Brain microvascular endothelial cell (primary cell): ENCODE measurements around the gene ZNF506.
"Not testable (repeated sequence)": the region's sequence is repeated elsewhere in the genome, so short reads cannot be mapped to it uniquely, and the experiment has no call there.

Experiments
- DNase-seq: peaks from one replicate; pipeline ENCODE4 v3.0.0-alpha.2; 2020
- H3K27ac ChIP-seq: fragments of 250-450 bp; sonication (Bioruptor Pico); 2 replicates; pipeline ENCODE4 v1.5.1; 2020; ENCODE audit warnings: mild to moderate bottlenecking, moderate library complexity
- H3K27me3 ChIP-seq: fragments of 250-450 bp; sonication (Bioruptor Pico); replicated peaks from 2 replicates; pipeline ENCODE4 v1.5.1; 2020; ENCODE audit warnings: mild to moderate bottlenecking
- H3K36me3 ChIP-seq: fragments of 250-450 bp; sonication (Bioruptor Pico); replicated peaks from 2 replicates; pipeline ENCODE4 v1.5.1; 2020; ENCODE audit warnings: mild to moderate bottlenecking
- H3K4me3 ChIP-seq: 2 replicates; pipeline ENCODE4 v1.5.1; 2011; ENCODE audit warnings: low read depth, mild to moderate bottlenecking, control low read depth, low read length, moderate library complexity
- CTCF ChIP-seq: IDR thresholded peaks from 2 replicates; pipeline ENCODE4 v1.5.1; 2011; ENCODE audit warnings: low read depth, mild to moderate bottlenecking, moderate library complexity, low read length, control low read depth, inconsistent platforms; ENCODE audit errors: missing control alignments
- in situ Hi-C: cut with HindIII; loops from 2 replicates; pipeline ENCODE4 v1.10.0; 2017; ENCODE audit warnings: low sequenced_read_pairs, low pct_ligation_motif_present

The ZNF506 gene

DNA sequence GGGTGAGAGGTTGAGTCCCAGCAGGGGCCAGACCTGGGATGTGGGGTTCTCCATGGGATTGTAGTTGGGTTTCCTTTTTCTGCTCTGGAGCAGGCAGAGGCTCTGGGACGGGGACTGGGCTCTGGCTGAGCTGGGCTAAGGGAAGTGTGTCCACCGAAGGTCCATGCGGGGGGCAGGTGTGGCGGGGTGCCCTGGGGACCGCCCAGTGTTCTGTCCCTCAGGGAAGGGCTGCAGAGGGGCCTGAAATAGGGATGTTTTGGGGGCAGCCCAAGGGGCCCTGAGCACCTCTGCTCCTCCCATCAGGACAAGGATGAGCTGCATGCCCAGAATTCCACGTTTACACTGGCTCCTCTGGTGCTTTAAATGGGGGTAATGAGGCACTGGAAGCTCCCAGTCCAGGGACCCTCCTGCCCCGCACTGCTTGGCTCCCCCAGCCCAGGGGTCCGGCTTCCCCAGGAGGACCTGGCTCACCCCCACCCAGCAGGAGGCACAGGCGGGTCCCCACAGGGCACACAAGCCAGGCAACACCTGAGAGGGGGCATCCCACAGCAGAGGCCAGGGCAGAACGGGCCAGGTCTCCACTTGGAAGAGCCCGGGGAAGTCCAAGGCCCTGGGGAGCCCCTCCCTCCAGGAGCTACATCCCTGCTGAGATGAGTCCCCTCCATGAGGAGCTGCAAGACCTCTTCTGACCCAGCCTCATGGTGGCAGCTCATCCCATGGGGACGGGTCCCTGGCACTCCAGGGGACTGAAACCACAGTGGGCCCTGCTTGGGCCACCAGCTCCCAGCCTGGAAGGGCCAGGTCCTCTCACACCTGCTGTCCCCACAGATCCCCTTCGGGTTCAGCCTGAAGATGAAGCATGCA, 74.0 kb downstream of the ZNF506 start:
- Histone ChIP-seq H3K27me3 (no peaks in the 10 kb centered on the region), H3K36me3 (no peaks in the 10 kb centered on the region), H3K27ac (no peak overlapping the region), H3K4me3 (no peak overlapping the region)
- DNase-seq, result no peak
- in situ Hi-C loops, result no loop called here
- no peak for TF ChIP-seq CTCF

- H3K36me3 ChIP-seq, result no peaks in the 10 kb centered on the region
- no peak overlapping the region for H3K4me3 ChIP-seq
- no peak for TF ChIP-seq CTCF
- no peak for DNase-seq
- in situ Hi-C loops, result no loop called here
- H3K27me3 ChIP-seq, result no peaks in the 10 kb centered on the region
- no peak overlapping the region for H3K27ac ChIP-seq
Observed at GRCh38 chr19:19746286-19747213, 75.0 kb downstream of the ZNF506 start.

DNA sequence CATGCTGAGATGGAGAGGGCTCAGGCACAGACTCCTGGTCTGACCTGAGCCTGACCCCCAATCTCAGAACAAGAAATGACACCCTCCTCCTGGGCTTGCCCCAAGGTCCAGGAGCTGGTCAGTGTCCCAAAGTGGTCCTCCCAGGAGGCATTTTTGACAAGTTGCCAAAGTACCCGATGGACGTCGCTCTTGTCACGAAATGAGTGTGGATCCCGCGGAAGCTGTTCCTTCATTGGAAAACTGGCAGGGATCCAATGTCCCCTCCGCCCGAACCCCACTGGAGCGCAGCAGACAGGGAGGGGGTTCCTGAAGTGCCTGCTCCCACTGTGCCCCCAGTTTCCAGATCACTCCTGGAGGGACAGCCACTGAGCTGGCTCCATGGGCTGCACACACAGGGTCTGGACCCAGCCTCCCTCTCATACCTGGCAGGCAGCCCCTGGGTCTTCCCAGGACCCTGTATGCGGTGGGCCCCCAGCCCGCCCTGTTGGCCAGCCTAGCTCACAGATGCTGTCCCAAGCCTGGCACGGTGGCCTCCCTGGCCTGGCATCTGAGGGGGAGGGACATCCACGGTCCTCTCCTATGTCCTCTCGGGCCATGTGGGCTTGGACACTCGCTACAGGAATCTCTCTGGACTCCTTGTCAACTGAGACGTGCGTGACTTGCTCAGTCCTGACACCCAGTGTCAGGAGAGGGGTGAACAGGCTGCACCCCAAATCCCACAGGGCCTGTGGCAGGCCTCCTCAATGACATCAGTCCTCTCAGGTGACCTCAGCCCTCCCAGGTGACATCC, 75.9 kb downstream of the ZNF506 start:
- Histone ChIP-seq H3K4me3 (no peak overlapping the region), H3K36me3 (no peaks in the 10 kb centered on the region), H3K27ac (no peak overlapping the region), H3K27me3 (no peaks in the 10 kb centered on the region)
- DNase-seq, result no peak
- in situ Hi-C loops, result no loop called here
- no peak for TF ChIP-seq CTCF

GRCh38 chr19:19744641-19745040, 76.9 kb downstream of the ZNF506 start:
- H3K4me3 ChIP-seq, result no peak overlapping the region
- no peak for DNase-seq
- H3K27me3 ChIP-seq, result no peaks in the 10 kb centered on the region
- in situ Hi-C loops, result no loop called here
- no peaks in the 10 kb centered on the region for H3K36me3 ChIP-seq
- no peak for TF ChIP-seq CTCF
- H3K27ac ChIP-seq, result no peak overlapping the region

DNA sequence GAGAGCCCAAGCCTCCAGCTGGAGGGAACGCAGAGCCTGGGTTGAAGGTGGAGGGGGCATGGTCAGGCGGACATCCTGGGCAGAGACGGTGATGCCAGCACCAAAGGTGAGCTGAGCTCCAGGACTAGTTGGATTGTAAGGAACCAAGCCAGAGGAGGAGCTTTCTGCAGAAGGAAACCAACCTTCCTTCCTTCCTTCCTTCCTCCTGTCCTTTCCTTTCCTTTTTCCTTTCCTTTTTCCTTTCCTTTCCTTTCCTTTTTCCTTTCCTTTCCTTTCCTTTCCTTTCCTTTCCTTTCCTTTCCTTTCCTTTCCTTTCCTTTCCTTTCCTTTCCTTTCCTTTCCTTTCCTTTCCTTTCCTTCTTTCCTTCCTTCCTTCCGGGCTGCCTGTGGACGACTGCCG, 77.6 kb downstream of the ZNF506 start:
- in situ Hi-C loops, H3K4me3 ChIP-seq, H3K27ac ChIP-seq, H3K27me3 ChIP-seq, DNase-seq, H3K36me3 ChIP-seq: not testable (repeated sequence)
